ENCODE results near the gene HNF1A. TPM values are rescaled to one million over a fixed set of nuclear protein-coding genes. Genes with fewer than 3 reads are reported as not detected.
"Not testable (repeated sequence)": the region's sequence is repeated elsewhere in the genome, so short reads cannot be mapped to it uniquely, and the experiment has no call there.

HNF1A gene
- total RNA-seq, 1 donor from 2014 or later = not detected

DNA sequence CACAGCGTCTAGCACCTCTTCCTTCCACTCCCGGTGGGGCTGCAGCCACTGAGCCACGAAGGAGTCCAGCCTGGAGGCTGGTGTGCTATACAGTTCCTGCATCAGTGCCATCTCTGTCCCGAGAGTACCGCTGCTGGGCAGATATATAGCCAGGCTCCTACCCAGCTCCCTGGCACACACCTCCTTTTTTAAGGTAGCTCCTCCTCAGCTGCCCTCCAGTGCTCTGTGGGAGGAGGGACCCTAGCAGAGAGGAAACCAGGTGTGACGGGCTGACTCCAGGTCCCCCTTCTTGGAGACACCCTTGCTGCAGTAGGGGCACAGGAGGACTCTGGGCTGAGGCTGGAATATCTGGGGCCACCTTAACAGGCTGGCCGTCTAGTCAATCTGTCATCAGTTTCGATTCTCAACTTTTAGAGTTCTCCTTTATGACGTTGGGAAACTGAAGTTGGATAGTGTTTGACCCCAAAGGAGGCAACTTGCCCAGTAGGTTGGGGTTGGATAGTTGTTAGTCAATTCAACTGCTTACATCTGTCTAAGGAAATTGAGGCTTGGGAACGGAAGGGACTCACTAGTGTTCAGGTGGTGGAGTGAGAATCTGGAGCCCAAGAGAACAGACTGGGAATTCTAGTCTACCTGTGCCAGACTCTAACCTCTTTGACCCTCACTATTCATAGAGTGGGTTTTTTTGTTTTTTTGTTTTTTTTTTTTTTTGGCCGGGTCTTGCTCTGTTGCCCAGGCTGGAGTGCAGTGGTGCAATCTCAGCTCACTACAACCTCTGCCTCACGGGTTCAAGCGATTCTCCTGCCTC is 60.7 kb downstream of the HNF1A start, which contains the start of gene OASL:
Gene OASL, minus strand, starts transcription at position 386 of the 808 bp plus-strand sequence. Its CDS starts 275 bp downstream, at position 111.
- DNase-seq (ENCODE audit: low spot score) = no peak

DNA sequence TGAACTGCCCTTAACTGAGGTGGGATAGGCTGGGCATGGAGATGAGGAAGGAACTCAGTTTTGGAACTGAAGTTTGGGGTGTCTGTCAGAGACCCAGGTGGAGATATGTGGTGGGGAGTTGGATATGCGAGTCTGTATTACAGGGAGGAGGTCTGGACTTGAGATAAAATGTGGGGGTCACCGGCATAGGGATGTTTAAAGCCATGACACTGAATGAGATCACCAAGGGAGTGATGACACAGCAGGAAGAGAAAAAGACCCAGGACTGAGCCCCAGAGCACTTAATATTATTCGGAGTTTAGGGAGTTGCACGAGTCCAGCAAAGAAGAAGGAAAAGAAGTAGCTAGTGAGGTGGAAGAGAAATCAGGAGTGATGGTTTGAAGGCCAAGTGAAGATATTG is 64.7 kb downstream of the HNF1A start:
- no peak for DNase-seq (ENCODE audit: low spot score)

DNA sequence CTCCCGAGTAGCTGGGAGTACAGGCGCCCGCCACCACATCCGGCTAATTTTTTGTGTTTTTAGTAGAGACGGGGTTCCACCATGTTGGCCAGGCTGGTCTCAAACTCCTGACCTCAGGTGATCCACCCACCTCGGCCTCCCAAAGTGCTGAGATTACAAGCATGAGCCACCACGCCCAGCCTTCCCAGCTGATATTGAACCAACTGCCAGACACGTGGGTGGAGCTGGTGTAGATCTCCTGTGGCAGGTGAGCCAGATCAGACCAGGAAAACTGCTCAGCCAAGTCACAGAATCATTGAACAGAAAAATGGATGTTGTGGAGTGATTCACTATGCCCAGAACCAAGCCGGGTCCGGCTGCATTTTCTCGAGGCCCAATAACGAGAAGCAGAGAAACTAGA is 69.1 kb downstream of the HNF1A start:
- DNase-seq (ENCODE audit: low spot score) = not testable (repeated sequence)

DNA sequence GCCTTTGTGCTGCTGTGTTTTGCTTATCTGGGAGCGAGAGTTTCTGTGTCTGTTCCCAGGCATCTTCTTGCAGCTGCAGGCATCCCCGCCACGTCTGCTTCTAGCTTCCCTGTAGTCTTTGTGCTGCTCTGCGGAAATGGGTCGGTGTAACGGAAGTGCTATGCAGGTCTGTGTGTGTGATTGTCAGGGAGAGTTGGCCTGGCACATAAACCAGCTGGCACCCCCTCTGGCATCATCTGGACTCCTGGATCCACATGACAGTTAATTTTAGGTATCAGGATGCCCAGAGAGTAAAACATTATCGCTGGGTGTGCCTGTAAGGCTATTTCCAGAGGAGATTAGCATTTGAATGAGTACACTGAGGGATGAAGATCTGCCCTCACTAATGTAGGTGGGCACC is 70.1 kb downstream of the HNF1A start:
- no peak for DNase-seq (ENCODE audit: low spot score)

DNA sequence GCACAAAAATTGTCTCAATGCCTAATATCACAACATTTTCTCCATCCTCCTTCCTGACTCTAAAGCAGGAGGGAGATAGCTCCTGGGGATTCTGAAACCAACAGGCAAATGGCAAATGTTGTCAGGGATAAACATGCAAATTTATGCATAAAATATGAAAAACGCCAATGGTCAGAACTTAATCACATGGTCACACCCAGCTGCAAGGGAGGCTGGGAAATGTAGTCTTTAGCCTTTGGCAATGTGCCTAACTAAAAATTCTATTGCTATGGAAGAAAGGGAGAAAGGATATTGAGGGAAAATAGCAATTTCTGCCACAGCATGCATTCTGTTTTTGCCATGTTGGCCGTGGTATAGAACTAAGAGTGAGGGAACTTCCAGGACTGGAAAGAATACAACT is 72.4 kb downstream of the HNF1A start:
- peak; percentile 0 for DNase-seq (ENCODE audit: low spot score)

Other genes with a start within 250 kb of the HNF1A start
- gene SPPL3, start 74.2 kb upstream of the HNF1A start, total RNA-seq = 43.0 TPM
- 20.5 TPM for gene C12orf43, start 37.9 kb downstream of the HNF1A start, total RNA-seq
- gene OASL, start 60.7 kb downstream of the HNF1A start, total RNA-seq = 8.1 TPM
- gene P2RX7, start 154.3 kb downstream of the HNF1A start, total RNA-seq = 4.7 TPM
- gene P2RX4, start 231.6 kb downstream of the HNF1A start, total RNA-seq = 40.8 TPM

All from mesenteric fat pad (tissue), 1 donor.